NCI-H2196 (cell line): ENCODE results near the gene SPATA31C1.
"Not testable (repeated sequence)": the region's sequence is repeated elsewhere in the genome, so short reads cannot be mapped to it uniquely, and the experiment has no call there.

Source experiments
- DNase-seq: peaks from one replicate; lab custom pipeline; 2025; ENCODE audit not compliant: unreplicated experiment; lab: John Stamatoyannopoulos, UW

Gene SPATA31C1

GRCh38 chr9:87917662-87918061 is at the start of gene SPATA31C1:
Gene SPATA31C1 (plus strand): TSS chr9:87917962.
- not testable (repeated sequence) for DNase-seq

DNA sequence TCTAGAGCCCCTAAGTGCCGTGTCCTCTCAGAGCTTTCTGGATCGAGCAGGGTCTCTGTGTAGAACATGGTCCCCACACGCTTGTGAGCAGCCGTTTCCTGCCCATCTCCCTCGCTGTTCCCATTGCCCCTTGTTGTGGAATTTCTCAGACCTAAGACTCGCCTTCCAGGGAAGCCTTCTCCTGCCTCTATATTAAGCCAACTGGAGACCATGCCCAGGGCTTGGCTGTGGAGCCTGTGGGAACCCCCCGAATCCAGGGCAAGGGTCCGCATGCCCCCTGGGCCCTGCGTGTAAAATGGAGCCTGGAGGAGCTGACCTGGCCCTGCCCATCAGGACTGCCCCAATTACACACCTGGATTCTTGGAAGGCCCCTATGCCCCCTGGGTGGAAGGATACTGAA is 49.6 kb upstream of the SPATA31C1 start:
- DNase-seq, result no peak

DNA sequence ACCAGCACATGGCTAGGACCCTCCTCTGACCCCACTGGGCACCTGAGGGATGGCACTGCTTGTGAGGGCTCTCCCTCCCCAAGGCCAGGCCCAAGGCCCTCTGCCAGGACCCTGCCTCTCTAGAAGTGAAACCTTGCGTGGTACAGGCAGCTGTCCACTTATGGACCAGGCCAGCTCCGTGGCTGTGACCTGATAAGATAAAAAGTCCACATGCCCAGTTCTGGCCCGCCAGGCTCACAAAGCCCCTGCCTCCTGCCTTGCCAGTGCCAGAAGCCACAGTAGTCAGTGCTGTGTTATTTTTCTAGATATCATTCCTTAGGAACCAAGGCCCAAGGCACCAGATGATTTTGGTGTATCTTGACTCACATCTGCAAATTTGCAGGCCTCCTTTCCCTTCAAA is 49.1 kb upstream of the SPATA31C1 start:
- no peak for DNase-seq

DNA sequence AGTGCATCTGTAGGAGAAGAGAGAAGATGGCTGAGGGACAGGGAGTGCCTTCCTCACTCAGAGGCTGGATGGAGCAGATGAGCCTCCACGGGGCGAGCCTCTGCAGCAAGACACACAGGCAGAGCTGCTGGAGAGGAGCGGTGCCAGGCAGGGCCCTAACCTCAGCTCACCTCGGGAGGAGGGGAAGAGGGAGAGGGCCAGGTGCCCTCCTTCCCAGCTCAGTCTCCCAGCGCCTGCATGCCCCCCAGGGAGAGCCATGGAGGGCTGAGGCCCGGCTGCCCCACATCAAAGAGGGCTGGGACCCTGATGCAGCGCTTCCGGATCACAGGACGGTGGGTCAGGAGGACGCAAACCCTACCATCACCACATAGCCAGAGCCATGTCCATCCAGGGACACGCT is 48.7 kb upstream of the SPATA31C1 start:
- no peak for DNase-seq

GRCh38 chr9:87871425-87872078 is 46.2 kb upstream of the SPATA31C1 start:
- no peak for DNase-seq

DNA sequence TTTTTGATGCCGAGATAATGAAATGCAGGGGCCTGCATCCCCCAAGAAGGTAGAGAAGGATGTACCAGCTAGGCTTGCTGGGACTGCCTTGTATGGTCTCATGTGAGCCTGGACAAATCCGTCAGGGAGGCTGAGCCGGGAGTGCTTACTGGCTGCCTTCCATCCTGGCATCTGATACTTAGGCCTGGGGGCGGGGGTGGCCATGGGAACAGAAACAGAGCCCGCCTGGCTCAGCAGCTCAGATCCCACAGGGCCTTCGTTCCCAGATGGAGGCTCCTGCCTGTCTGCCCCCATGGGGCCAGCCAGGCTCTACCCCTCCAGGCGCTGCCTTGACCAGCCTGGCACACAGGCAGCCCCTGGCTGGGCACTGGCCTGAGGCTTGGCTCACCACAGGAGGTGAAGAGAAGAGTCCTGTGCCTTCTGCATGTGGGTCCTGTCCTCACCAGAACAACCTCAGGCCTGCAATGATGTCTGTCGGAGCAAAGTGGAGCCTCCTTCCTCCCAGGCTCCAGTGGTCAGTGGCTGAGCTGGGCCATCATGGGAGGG is 45.6 kb upstream of the SPATA31C1 start:
- no peak for DNase-seq

- no peak for DNase-seq
Measured at GRCh38 chr9:87873607-87874303, 44.0 kb upstream of the SPATA31C1 start.

DNA sequence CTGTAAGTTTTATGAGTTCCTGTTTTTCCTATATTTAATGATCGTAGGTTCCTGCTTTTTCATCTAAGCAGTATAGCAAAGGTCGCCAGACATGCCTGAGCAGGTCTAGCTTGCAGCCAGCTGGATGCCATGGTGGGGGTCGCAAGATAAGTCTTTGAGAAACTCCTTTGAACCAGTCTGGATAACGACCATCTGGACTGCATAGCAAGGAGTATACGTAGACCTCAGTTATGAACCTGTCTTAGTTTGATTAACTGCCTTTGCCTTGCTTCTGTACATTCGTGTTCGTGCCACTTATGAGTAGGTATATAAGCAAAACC is 43.5 kb upstream of the SPATA31C1 start:
- no peak for DNase-seq

DNA sequence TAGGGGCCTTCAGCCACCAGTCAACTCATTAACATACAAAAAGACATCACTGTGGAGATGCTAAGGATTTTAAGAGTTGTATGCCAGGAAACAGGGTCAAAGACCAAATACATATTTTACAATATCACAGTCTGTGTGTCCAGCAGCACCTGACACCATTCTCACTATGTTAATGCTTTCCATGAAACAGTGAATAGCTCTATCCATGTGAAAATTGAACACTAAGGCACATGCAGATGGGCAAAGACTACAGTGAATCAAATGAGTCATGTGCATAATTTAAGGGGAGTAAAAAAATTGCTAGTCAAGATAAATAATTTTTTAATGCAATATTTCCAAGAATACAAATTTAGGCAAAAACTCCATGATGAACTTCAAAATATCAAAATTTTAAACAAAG is 42.7 kb upstream of the SPATA31C1 start:
- DNase-seq, result no peak

DNA sequence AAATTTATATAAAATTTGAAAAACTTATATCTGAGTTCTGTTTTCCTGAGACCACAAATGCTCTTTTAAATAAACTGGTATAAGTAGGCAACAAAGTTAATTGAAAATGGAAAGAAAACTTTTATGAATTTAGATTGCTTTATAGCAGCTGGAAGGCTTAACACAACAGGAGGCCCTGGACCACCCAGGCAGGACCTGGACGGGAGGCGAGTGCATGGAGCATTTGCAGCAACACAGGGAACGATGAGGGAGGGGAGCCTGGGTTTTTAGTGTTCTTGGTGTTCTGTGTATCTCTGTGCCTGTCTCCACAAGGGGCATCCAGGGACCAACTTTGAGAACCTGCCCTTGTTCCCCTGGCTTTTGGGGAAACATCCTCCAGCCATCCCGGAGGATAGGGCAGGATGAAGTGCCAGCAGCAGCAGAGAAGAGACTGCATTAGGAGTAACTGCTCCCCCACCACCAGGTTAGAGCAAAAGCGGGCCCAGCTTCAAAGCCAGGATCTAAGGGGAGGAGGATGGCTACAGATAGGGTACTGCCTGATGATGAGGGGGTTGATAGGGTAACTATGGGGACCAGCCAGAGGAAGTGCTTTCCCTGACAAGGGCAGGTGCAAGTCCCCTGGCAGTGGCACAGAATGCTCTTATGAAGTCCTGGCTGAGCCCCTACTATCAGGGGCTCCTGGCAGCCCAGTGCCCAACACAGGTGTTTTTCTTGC is 41.8 kb upstream of the SPATA31C1 start:
- DNase-seq, result no peak

- DNase-seq, result no peak
Measured at GRCh38 chr9:87876708-87877107, 41.1 kb upstream of the SPATA31C1 start.

DNA sequence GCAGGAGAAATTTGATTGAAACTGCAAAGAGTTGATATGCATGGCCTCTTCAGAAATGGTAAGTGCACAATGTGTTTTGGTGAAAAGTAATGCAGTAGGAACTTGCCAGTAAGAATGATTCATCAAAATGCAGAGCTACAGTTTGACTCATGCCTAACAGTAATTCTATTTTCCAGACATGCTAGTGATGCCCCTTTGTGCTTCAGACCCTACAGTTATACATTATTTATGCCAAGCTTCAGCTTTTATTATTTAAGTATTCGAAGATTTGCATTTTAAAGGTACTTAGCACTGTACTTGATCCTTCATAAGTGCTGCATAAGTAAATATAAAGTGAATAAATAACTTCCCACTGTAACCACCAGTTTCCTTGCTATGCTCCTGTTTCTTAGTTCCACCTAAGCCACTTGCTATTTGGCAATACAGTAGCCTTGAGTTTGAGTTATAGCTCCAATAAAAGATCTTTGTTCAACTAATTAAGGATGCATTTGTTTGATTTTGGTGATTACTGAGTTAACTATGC is 38.7 kb upstream of the SPATA31C1 start:
- no peak for DNase-seq

- DNase-seq, result no peak
Measured at GRCh38 chr9:87880116-87880515, 37.6 kb upstream of the SPATA31C1 start.

- DNase-seq, result no peak
Measured at GRCh38 chr9:87880683-87881082, 37.1 kb upstream of the SPATA31C1 start.

DNA sequence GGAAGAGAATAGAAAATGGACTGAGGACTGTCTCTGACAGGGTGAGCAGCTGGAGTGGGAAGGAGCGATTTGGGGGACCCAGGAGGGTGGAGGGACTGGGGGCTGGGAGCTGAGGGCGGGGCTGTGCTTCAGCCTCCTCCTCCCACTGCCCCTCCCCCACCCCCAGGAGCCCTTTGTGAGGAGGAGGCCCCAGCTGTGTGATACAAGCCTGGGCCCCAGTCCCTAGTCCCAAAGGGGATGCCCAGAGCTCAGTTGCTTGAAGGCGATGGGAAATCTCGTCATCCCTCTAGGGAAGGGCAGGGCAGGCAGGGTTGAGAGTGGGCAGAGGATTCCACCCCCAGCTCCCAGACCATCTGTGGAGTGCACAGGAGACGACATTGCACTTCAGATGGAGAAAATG is 35.1 kb upstream of the SPATA31C1 start, which contains the start of gene SPATA31E1:
TSS of gene SPATA31E1 (plus strand) at position 251 of the 400 bp plus-strand sequence. CDS start at position 266, 15 bp downstream.
- no peak for DNase-seq

DNA sequence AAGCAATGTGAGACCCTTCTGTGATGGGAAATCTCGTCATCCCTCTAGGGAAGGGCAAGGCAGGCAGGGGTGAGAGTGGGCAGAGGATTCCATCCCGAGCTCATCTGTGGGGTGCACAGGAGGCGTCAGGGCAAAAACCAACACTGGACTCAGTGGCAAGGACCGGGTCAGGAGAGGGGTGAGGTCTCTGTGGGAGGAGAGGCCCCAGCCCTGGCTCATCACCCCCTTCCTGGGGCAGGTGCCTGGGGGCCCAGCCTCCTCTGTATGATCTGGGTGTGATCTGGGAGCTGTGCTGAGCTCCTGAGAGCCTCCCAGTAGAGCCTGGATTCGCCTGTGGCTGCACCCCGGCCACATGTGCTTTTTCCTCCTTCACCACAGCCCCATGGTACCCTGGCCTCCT is 34.5 kb upstream of the SPATA31C1 start:
- DNase-seq, result no peak

DNA sequence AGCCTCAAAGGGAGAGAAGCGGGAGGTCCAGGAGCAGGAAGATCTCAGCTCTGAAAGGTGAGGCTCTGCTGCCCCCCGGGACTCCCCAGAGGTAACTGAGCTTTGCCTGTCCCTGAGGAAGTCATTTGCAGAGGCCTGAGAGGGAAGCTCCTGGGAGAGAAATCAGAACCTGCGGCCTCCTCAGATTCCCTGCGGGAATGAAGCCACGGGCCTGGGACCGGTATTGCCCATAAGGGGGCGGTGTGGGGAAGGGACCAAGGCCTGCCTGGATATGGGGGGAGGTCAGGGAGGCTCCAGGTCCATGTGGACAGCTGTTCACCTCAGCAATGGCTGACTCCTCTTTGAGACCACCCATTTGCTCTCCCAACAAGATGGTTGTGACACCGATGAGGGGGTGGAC is 33.8 kb upstream of the SPATA31C1 start:
- DNase-seq, result no peak

GRCh38 chr9:87884578-87885459 is 32.9 kb upstream of the SPATA31C1 start:
- no peak for DNase-seq

GRCh38 chr9:87885484-87886189 is 32.1 kb upstream of the SPATA31C1 start:
- DNase-seq, result no peak
